Keratinocyte (primary cell): ENCODE data around the gene SUSD3. TPM values are rescaled to one million over a fixed set of nuclear protein-coding genes. Genes with fewer than 3 reads are reported as not detected.

Experiments
- DNase-seq: peaks from one replicate; pipeline ENCODE4 v3.0.0-alpha.2; 2011; ENCODE audit warnings: low read depth, missing footprints, low spot score
- FAIRE-seq: peaks from 2 replicates; lab custom pipeline; 2011; peaks lifted over from hg19 to GRCh38; lab: Jason Lieb, UNC
- H2AFZ ChIP-seq: 2 replicates; pipeline ENCODE4 v1.6.0; 2012; ENCODE audit warnings: low read length, control low read depth, inconsistent platforms; ENCODE audit not compliant: control insufficient read depth
- H3K27ac ChIP-seq: 2 replicates; pipeline ENCODE4 v1.5.1; 2011; ENCODE audit warnings: low read length; ENCODE audit not compliant: control insufficient read depth, insufficient read depth
- H3K27me3 ChIP-seq: 3 replicates; pipeline ENCODE4 v1.6.0; 2011; ENCODE audit warnings: low read length; ENCODE audit not compliant: control insufficient read depth, insufficient read depth; ENCODE audit errors: extremely low read depth
- H3K36me3 ChIP-seq, 2 experiments: 2 replicates in 1 of 2; 3 replicates in 1 of 2; pipeline ENCODE4 v1.5.1; 2011; ENCODE audit warnings: low read length in 2 of 2, mild to moderate bottlenecking in 1 of 2; ENCODE audit not compliant: control insufficient read depth in 2 of 2, insufficient read depth in 2 of 2; ENCODE audit errors: extremely low read depth in 1 of 2
- H3K4me1 ChIP-seq: 3 replicates; pipeline ENCODE4 v1.5.1; 2011; ENCODE audit warnings: low read length; ENCODE audit not compliant: control insufficient read depth, insufficient read depth; ENCODE audit errors: extremely low read depth
- H3K4me2 ChIP-seq: 3 replicates; pipeline ENCODE4 v1.6.0; 2011; ENCODE audit warnings: low read depth, low read length; ENCODE audit not compliant: control insufficient read depth, insufficient read depth; ENCODE audit errors: extremely low read depth
- H3K4me3 ChIP-seq, 3 experiments: fragments of 200-600 bp in 1 of 3; sonication (generic) in 1 of 3; 2 replicates in 2 of 3; 3 replicates in 1 of 3; pipeline ENCODE4 v1.5.1; 2011 to 2016; ENCODE audit warnings: low read length in 3 of 3, mild to moderate bottlenecking in 3 of 3, control low read depth in 2 of 3, inconsistent platforms in 1 of 3, low read depth in 1 of 3, mixed read lengths in 1 of 3, mixed run types in 1 of 3, moderate library complexity in 1 of 3; ENCODE audit not compliant: control insufficient read depth in 2 of 3, insufficient read depth in 2 of 3; ENCODE audit errors: extremely low read depth in 1 of 3
- H3K79me2 ChIP-seq: 2 replicates; pipeline ENCODE4 v1.6.0; 2012; ENCODE audit warnings: low read length; ENCODE audit not compliant: control insufficient read depth, insufficient read depth
- H3K9ac ChIP-seq: 3 replicates; pipeline ENCODE4 v1.6.0; 2011; ENCODE audit warnings: low read length; ENCODE audit not compliant: control insufficient read depth, insufficient read depth; ENCODE audit errors: extremely low read depth
- H3K9me1 ChIP-seq: 3 replicates; pipeline ENCODE4 v1.6.0; 2011; ENCODE audit warnings: low read length; ENCODE audit not compliant: control insufficient read depth, insufficient read depth; ENCODE audit errors: extremely low read depth
- H3K9me3 ChIP-seq: 2 replicates; pipeline ENCODE4 v1.5.1; 2012; ENCODE audit warnings: low read depth, low read length; ENCODE audit not compliant: control insufficient read depth
- H4K20me1 ChIP-seq: 3 replicates; pipeline ENCODE4 v1.6.0; 2011; ENCODE audit warnings: low read length; ENCODE audit not compliant: control insufficient read depth, insufficient read depth; ENCODE audit errors: extremely low read depth
- EZH2 ChIP-seq: IDR thresholded peaks from one replicate; pipeline ENCODE4 v1.6.1; 2012; ENCODE audit warnings: inconsistent platforms, mild to moderate bottlenecking, low read length, moderate library complexity
- dilution Hi-C: fragments of 300-500 bp; cut with MboI; formaldehyde crosslinking; loops from one replicate; pipeline ENCODE4 v1.7.0; 2020; ENCODE audit warnings: low sequenced_read_pairs; ENCODE audit not compliant: extremely low pct_ligation_motif_present
- polyA plus RNA-seq, 5 experiments: library from polyadenylated mRNA; depleted of rRNA in 3 of 5; stranded (reverse) in 3 of 5; stranded (forward) in 1 of 5; unstranded in 1 of 5; fragments of >200 nt; gene quantifications; 1 replicate in 1 of 5; 2 replicates in 3 of 5; 3 replicates in 1 of 5; pipeline versions ENCODE4 v1.2.1 to v1.2.3, GENCODE V29; 2011 to 2012; ENCODE audit warnings: missing spikeins in 2 of 5, low read depth in 1 of 5, low replicate concordance in 1 of 5
- TF ChIP-seq, protein P1 (sequence below), 3 experiments: IDR thresholded peaks in 1 of 3; conservative IDR thresholded peaks in 1 of 3; optimal IDR thresholded peaks in 1 of 3; 2 replicates in 2 of 3; 3 replicates in 1 of 3; pipeline versions ENCODE3 to v1.5.1; 2011; ENCODE audit warnings: low read length in 3 of 3, mild to moderate bottlenecking in 3 of 3, moderate library complexity in 2 of 3, control low read depth in 1 of 3, inconsistent platforms in 1 of 3; ENCODE audit not compliant: insufficient read depth in 2 of 3; ENCODE audit errors: extremely low read depth in 1 of 3

SUSD3 gene
- polyA plus RNA-seq, 1 donor (not counting 4 experiments of a cell fraction or from before 2014, with no cell fraction given), result 0.20 TPM

- H3K4me2 ChIP-seq, result no peak overlapping the region
- no peaks in the 10 kb centered on the region for H3K79me2 ChIP-seq
- DNase-seq (no peak), FAIRE-seq (no peak)
- H3K4me1 ChIP-seq, result no peaks in the 10 kb centered on the region
- no peak overlapping the region for H3K4me3 ChIP-seq
- H3K9ac ChIP-seq, result no peak overlapping the region
- no peak overlapping the region for H3K27ac ChIP-seq
- no peaks in the 10 kb centered on the region for H3K9me1 ChIP-seq
- no peaks in the 10 kb centered on the region for H3K36me3 ChIP-seq
- dilution Hi-C loops, result no loop called here
- TF ChIP-seq, protein P1, sequence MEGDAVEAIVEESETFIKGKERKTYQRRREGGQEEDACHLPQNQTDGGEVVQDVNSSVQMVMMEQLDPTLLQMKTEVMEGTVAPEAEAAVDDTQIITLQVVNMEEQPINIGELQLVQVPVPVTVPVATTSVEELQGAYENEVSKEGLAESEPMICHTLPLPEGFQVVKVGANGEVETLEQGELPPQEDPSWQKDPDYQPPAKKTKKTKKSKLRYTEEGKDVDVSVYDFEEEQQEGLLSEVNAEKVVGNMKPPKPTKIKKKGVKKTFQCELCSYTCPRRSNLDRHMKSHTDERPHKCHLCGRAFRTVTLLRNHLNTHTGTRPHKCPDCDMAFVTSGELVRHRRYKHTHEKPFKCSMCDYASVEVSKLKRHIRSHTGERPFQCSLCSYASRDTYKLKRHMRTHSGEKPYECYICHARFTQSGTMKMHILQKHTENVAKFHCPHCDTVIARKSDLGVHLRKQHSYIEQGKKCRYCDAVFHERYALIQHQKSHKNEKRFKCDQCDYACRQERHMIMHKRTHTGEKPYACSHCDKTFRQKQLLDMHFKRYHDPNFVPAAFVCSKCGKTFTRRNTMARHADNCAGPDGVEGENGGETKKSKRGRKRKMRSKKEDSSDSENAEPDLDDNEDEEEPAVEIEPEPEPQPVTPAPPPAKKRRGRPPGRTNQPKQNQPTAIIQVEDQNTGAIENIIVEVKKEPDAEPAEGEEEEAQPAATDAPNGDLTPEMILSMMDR (optimal IDR thresholded peaks at IDR 0.05 in 1 of 3, IDR thresholded peaks at IDR 0.05 in 1 of 3, conservative IDR thresholded peaks at IDR 0.05 in 1 of 3; ENCODE audit: extremely low read depth in 1 of 3, insufficient read depth in 2 of 3, low read length in 3 of 3), result no peak
- no peak for TF ChIP-seq EZH2
- no peaks in the 10 kb centered on the region for H3K27me3 ChIP-seq
- no peaks in the 10 kb centered on the region for H4K20me1 ChIP-seq
- H2AFZ ChIP-seq, result no peak overlapping the region
- H3K9me3 ChIP-seq, result no peaks in the 10 kb centered on the region
Observed at GRCh38 chr9:93040409-93040808, 18.1 kb upstream of the SUSD3 start.

- Histone ChIP-seq H4K20me1 (no peaks in the 10 kb centered on the region), H3K9me3 (no peaks in the 10 kb centered on the region), H3K9ac (no peak overlapping the region), H3K4me3 (no peak overlapping the region), H3K27me3 (no peaks in the 10 kb centered on the region), H2AFZ (no peak overlapping the region), H3K4me1 (no peaks in the 10 kb centered on the region), H3K36me3 (no peaks in the 10 kb centered on the region), H3K4me2 (no peak overlapping the region), H3K27ac (no peak overlapping the region), H3K9me1 (no peaks in the 10 kb centered on the region), H3K79me2 (no peaks in the 10 kb centered on the region)
- FAIRE-seq (no peak), DNase-seq (no peak)
- dilution Hi-C loops, result no loop called here
- TF ChIP-seq, protein P1 (optimal IDR thresholded peaks at IDR 0.05 in 1 of 3, IDR thresholded peaks at IDR 0.05 in 1 of 3, conservative IDR thresholded peaks at IDR 0.05 in 1 of 3; ENCODE audit: extremely low read depth in 1 of 3, insufficient read depth in 2 of 3, low read length in 3 of 3), result no peak
- TF ChIP-seq EZH2, result no peak
Observed at GRCh38 chr9:93041108-93041802, 17.2 kb upstream of the SUSD3 start.
